ENCODE data around the gene ERP44.

DNA sequence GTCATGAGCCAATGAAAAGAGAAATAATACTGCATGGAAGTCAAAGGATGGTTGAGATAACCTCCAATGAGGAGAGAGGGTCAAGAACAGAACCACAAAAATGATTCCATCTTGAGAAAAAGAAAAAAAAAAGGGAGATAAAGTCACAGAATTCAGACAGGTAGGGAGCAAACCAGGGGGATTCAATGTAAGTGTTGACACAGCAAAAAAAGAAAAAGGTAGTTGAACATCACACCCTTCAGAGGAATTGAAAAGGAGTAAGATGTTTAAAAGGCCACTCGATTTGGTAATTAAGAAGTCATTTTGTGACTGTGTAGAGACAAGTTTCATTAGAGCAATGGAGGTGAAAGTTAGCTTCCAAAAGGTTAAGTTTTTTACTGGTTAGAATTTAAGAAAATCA lies 79.3 kb downstream of the ERP44 start:
- TF ChIP-seq GATA3 (IDR thresholded peaks at IDR 0.05; ENCODE audit: low read depth, low read length) (no peak), GATA2 (IDR thresholded peaks at IDR 0.05; ENCODE audit: low read depth, low read length) (no peak)
